ENCODE results near the gene ARVCF. TPM values are rescaled to one million over a fixed set of nuclear protein-coding genes. Genes with fewer than 3 reads are reported as not detected.

The ARVCF gene
- total and polyA plus RNA-seq, 9 of the 15 experiments (the other 6 are each of a cell fraction or from before 2014, with no cell fraction given) = 0.03 to 97.4 (median 15.6) TPM

DNA sequence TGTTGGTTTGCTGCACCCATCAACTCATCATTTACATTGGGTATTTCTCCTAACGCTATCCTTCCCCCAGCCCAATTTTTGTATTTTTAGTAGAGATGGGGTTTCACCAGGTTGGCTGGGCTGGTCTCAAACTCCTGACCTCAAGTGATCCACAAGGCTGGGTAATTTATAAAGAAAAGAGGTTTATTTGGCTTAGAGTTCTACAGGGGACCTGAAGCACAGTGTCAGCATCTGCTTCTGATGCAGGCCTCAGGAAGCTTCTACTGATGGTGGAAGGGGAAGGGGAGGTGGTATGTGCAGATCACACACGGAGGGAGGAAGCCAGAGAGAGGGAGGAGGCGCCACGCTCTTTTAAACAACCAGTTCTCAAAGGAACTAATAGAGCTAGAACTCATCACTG, 30.1 kb upstream of the ARVCF start:
- ChIA-PET POLR2A (interaction anchor here (4.3 kb wide), 1 partner anchor 13 kb away, joined by 26 read pairs; no protein-coding TSS in a partner anchor), CTCF (ENCODE audit: low intra/inter-chr PET ratio) (no interaction called here)
- Histone ChIP-seq H3K9me1 (ENCODE audit: control insufficient read depth, insufficient read depth, low read length) (peaks cover under 1% of the 10 kb centered on the region), H3K4me1 (replicated peaks in 1 of 2; ENCODE audit: control insufficient read depth in 2 of 2, insufficient read depth in 2 of 2, low read length in 2 of 2) (peaks cover 0 to 7% of the 10 kb centered on the region in 2 experiments; a peak in 1 of 5 replicates), H3K27ac (ENCODE audit: extremely low read depth, low read depth, low read length) (no peak overlapping the region), H3K27me3 (ENCODE audit: control insufficient read depth in 2 of 2, insufficient read depth in 2 of 2, low read length in 2 of 2) (no peaks in the 10 kb centered on the region), H3K4me2 (ENCODE audit: insufficient read depth, low read length) (no peak overlapping the region), H3K9me3 (replicated peaks; ENCODE audit: control insufficient read depth, insufficient read depth, low read depth, low read length) (peaks cover 13% of the 10 kb centered on the region), H3K9ac (ENCODE audit: insufficient read depth in 1 of 2, low read depth in 2 of 2, low read length in 2 of 2) (no peak overlapping the region), H3K79me2 (ENCODE audit: control insufficient read depth, insufficient read depth, low read length) (peaks cover 3% of the 10 kb centered on the region; the same call in 1 of the 3 replicates), H2AFZ (ENCODE audit: low read depth, low read length) (no peak overlapping the region), H4K20me1 (replicated peaks; ENCODE audit: control insufficient read depth, insufficient read depth, low read length) (no peaks in the 10 kb centered on the region; the same call in 1 of the 2 replicates), H3K4me3 (no peak overlapping the region), H3K36me3 (ENCODE audit: control insufficient read depth, insufficient read depth, low read length) (peaks cover 78% of the 10 kb centered on the region)
- no TSS peak for BruUV-seq (replicated peaks)
- no peak for DNase-seq (ENCODE audit: extremely low read depth in 1 of 4, low spot score in 3 of 4)
- 95% methylated on average over 4 of the region's 4 CpGs for WGBS (ENCODE audit: insufficient coverage, low coverage, missing lambda C conversion rate)
- ATAC-seq = no peak
- intact Hi-C loops (cut with micrococcal nuclease) = no loop called here
- in situ Hi-C loops (cut with MboI) = no loop called here
- no peak for FAIRE-seq
- TF ChIP-seq, protein P1, sequence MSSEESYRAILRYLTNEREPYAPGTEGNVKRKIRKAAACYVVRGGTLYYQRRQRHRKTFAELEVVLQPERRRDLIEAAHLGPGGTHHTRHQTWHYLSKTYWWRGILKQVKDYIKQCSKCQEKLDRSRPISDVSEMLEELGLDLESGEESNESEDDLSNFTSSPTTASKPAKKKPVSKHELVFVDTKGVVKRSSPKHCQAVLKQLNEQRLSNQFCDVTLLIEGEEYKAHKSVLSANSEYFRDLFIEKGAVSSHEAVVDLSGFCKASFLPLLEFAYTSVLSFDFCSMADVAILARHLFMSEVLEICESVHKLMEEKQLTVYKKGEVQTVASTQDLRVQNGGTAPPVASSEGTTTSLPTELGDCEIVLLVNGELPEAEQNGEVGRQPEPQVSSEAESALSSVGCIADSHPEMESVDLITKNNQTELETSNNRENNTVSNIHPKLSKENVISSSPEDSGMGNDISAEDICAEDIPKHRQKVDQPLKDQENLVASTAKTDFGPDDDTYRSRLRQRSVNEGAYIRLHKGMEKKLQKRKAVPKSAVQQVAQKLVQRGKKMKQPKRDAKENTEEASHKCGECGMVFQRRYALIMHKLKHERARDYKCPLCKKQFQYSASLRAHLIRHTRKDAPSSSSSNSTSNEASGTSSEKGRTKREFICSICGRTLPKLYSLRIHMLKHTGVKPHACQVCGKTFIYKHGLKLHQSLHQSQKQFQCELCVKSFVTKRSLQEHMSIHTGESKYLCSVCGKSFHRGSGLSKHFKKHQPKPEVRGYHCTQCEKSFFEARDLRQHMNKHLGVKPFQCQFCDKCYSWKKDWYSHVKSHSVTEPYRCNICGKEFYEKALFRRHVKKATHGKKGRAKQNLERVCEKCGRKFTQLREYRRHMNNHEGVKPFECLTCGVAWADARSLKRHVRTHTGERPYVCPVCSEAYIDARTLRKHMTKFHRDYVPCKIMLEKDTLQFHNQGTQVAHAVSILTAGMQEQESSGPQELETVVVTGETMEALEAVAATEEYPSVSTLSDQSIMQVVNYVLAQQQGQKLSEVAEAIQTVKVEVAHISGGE (CRISPR knock-in tag; IDR thresholded peaks at IDR 0.05) = no peak
- TF ChIP-seq ZNF766 (CRISPR knock-in tag; conservative IDR thresholded peaks at IDR 0.05) (peak; percentile 94), GABPB2 (CRISPR knock-in tag; conservative IDR thresholded peaks at IDR 0.05) (no peak)

Data from K562 (cell line).